ENCODE data around the gene DOP1B. TPM values are rescaled to one million over a fixed set of nuclear protein-coding genes. Genes with fewer than 3 reads are reported as not detected.

DOP1B gene
- total and polyA plus RNA-seq, 10 of the 15 experiments (the other 5 are each of a cell fraction or from before 2014, with no cell fraction given): 1.2 to 12.2 (median 4.3) TPM

GRCh38 chr21:36186506-36187399 is 30.1 kb downstream of the DOP1B start:
- BruUV-seq (replicated peaks): no TSS peak
- Histone ChIP-seq H3K27me3 (replicated peaks in 1 of 2; ENCODE audit: control insufficient read depth in 2 of 2, insufficient read depth in 2 of 2, low read length in 1 of 2) (no peaks in the 10 kb centered on the region), H4K20me1 (ENCODE audit: control insufficient read depth, insufficient read depth) (no peaks in the 10 kb centered on the region), H3K9ac (ENCODE audit: control insufficient read depth, insufficient read depth, low read length) (no peak overlapping the region), H3K27ac (ENCODE audit: control insufficient read depth, insufficient read depth) (no peak overlapping the region), H3K4me2 (ENCODE audit: control insufficient read depth, insufficient read depth) (no peak overlapping the region), H3K36me3 (ENCODE audit: control insufficient read depth in 2 of 2, insufficient read depth in 2 of 2, low read length in 1 of 2) (no peaks in the 10 kb centered on the region), H3K4me3 (no peak overlapping the region), H3K9me3 (replicated peaks; ENCODE audit: control insufficient read depth, insufficient read depth, low read length) (no peaks in the 10 kb centered on the region), H2AFZ (ENCODE audit: control insufficient read depth, low read depth, low read length) (no peak overlapping the region), H3K79me2 (ENCODE audit: control insufficient read depth, insufficient read depth, low read length) (no peaks in the 10 kb centered on the region), H3K4me1 (ENCODE audit: control insufficient read depth, insufficient read depth, low read length) (peaks cover under 1% of the 10 kb centered on the region)
- CTCF ChIA-PET: interaction anchor here (0.5 to 1.1 kb wide), 3 partner anchors 11 to 1222 kb away, joined by 3 read pairs; no protein-coding TSS in a partner anchor
- DNase-seq (ENCODE audit: low read depth, low spot score) (no peak), ATAC-seq (no peak), FAIRE-seq (no peak)
- 83% methylated on average over 14 of the region's 18 CpGs for WGBS (ENCODE audit: insufficient coverage, insufficient replicate concordance, low lambda C conversion rate, missing lambda C conversion rate)
- TF ChIP-seq IRF4 (IDR thresholded peaks at IDR 0.05; ENCODE audit: low read depth, low read length) (no peak), ATF2 (IDR thresholded peaks at IDR 0.05; ENCODE audit: low read length) (no peak), STAT3 (IDR thresholded peaks at IDR 0.05; ENCODE audit: low read depth, low read length) (no peak), MEF2B (IDR thresholded peaks at IDR 0.05; ENCODE audit: partially characterized antibody, poor library complexity, severe bottlenecking) (no peak), PML (IDR thresholded peaks at IDR 0.05; ENCODE audit: low read length) (no peak), ZBED1 (IDR thresholded peaks at IDR 0.05; ENCODE audit: borderline replicate concordance) (no peak)
- SMC1A ChIA-PET (ENCODE audit: uncharacterized antibody, unreplicated experiment): no interaction called here
- RAD21 ChIA-PET (ENCODE audit: unreplicated experiment): no interaction called here
- in situ Hi-C loops (cut with MboI): no loop called here
- intact Hi-C loops (cut with micrococcal nuclease; ENCODE audit: unreplicated experiment): no loop called here
- POLR2A ChIA-PET: interaction anchor here (0.5 kb wide), 1 partner anchor 17 kb away, joined by 5 read pairs; no protein-coding TSS in a partner anchor
